Measurements from ENCODE around the gene BMPR2.

DNA sequence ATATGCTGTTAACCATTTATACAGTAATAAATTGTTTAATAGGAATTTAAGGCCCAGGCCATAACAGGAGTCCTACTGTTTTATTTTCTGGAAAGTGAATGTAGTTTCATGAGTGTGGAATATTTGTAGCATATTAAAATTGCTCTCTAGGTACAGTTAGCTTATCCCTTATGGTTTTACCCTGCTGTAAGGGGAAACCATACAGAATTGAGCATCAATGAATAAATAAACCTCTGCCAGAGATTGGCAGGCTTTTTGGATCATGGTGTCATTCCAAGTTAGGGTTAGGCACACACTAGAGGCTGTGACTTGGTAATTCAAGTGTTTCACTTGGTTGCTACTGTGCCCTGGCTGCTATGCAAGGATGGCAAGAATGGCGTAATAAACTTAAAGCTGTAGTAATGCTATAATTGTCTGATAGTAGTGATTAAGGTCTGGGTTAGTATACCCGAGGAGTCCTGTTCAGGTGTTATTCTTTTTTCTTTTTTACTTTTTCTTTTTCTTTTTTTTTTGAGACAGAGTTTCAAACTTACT lies 30.4 kb downstream of the BMPR2 start:
- no peak for TF ChIP-seq NFIC (IDR thresholded peaks at IDR 0.05)
- no peak for TF ChIP-seq YY1 (IDR thresholded peaks at IDR 0.05; ENCODE audit: low read depth)
- TF ChIP-seq TEAD4 (IDR thresholded peaks at IDR 0.05): no peak
- no peak for TF ChIP-seq RAD21 (IDR thresholded peaks at IDR 0.05; ENCODE audit: low read depth)
- no peak for TF ChIP-seq FOXM1 (IDR thresholded peaks at IDR 0.05; ENCODE audit: borderline replicate concordance, low read depth)
- TF ChIP-seq EP300 (IDR thresholded peaks at IDR 0.05; ENCODE audit: borderline replicate concordance): no peak
- TF ChIP-seq, protein P1, sequence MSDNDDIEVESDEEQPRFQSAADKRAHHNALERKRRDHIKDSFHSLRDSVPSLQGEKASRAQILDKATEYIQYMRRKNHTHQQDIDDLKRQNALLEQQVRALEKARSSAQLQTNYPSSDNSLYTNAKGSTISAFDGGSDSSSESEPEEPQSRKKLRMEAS (IDR thresholded peaks at IDR 0.05): no peak
- no peak for TF ChIP-seq ZBTB7A (IDR thresholded peaks at IDR 0.05; ENCODE audit: low read depth)

All from Ishikawa (cell line).